ENCODE data around the gene AMH. TPM values are rescaled to one million over a fixed set of nuclear protein-coding genes. Genes with fewer than 3 reads are reported as not detected.
"Not testable (repeated sequence)": the region's sequence is repeated elsewhere in the genome, so short reads cannot be mapped to it uniquely, and the experiment has no call there.

The AMH gene
- total RNA-seq, 1 donor from 2014 or later: 5.9 TPM

GRCh38 chr19:2268480-2268830 lies 19.3 kb downstream of the AMH start:
- intact Hi-C loops (cut with micrococcal nuclease): no loop called here

- intact Hi-C loops (cut with micrococcal nuclease): loop anchor here (1.0 kb wide), 1 partner anchor 33 kb away; the partner anchor contains the start of genes PLEKHJ1 and SF3A2
Measured at GRCh38 chr19:2268861-2269243, 19.7 kb downstream of the AMH start.

GRCh38 chr19:2269244-2270156 lies 20.4 kb downstream of the AMH start:
- intact Hi-C loops (cut with micrococcal nuclease): loop anchor here (1.0 to 10.0 kb wide), 5 partner anchors 33 to 345 kb away; partner anchors contain the start of genes AP3D1, IZUMO4, MOB3A and PLEKHJ1

GRCh38 chr19:2270157-2270422 lies 21.0 kb downstream of the AMH start:
- intact Hi-C loops (cut with micrococcal nuclease): loop anchor here (5.0 to 10.0 kb wide), 4 partner anchors 118 to 345 kb away; partner anchors contain the start of genes AP3D1, IZUMO4 and MOB3A

DNA sequence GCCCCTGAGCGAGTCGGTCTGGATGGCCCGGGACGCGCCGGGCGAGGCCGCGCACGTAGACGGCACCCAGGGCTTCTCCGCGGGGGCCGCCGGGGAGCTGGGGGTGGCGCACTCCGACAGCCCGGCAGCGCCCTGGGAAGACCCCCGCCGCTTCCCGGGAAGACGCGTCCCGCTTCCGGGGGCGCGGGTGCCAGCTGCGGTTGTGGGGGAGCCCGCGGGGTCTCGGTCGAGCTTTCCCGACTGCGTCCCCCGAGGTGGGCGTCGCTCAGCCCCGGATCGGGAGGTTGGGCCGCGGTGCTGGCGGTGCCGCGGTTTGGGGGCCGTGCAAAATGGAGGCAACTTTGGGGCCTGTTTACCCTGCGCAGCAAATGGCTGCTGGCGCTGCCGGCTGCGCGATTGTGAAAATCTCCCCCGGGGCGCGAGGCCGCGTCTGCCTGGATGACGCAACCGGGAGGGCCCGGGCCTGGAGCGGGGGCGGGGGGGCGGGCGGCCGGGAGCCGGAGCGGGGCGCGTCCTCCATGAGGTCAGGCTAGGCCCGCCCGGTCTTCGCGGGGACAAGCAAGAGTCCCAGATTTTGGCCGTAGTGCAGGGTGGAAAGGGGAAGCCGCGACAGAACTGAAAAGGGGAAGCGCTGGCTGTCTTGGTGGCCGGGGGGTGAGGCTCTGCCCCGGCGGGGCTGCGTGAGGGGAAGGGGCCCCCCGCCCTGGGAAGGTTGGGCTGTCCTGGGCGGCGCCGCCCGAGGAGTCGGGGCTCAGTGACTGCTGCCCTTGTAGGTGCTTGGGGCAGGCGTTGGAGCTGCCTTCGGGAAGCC lies 21.5 kb downstream of the AMH start:
- intact Hi-C loops (cut with micrococcal nuclease): loop anchor here (5.0 to 10.0 kb wide), 4 partner anchors 118 to 344 kb away; partner anchors contain the start of genes AP3D1, IZUMO4 and MOB3A

GRCh38 chr19:2271234-2272103 lies 22.3 kb downstream of the AMH start:
- intact Hi-C loops (cut with micrococcal nuclease): loop anchor here (5.0 to 10.0 kb wide), 4 partner anchors 119 to 343 kb away; partner anchors contain the start of genes AP3D1, IZUMO4 and MOB3A

GRCh38 chr19:2273356-2274184 lies 24.4 kb downstream of the AMH start:
- intact Hi-C loops (cut with micrococcal nuclease): loop anchor here (1.0 to 10.0 kb wide), 5 partner anchors 37 to 341 kb away; partner anchors contain the start of genes AP3D1, IZUMO4, MOB3A and PLEKHJ1

- intact Hi-C loops (cut with micrococcal nuclease): loop anchor here (5.0 to 10.0 kb wide), 4 partner anchors 118 to 341 kb away; partner anchors contain the start of genes AP3D1, IZUMO4 and MOB3A
Measured at GRCh38 chr19:2274185-2274711, 25.1 kb downstream of the AMH start.

DNA sequence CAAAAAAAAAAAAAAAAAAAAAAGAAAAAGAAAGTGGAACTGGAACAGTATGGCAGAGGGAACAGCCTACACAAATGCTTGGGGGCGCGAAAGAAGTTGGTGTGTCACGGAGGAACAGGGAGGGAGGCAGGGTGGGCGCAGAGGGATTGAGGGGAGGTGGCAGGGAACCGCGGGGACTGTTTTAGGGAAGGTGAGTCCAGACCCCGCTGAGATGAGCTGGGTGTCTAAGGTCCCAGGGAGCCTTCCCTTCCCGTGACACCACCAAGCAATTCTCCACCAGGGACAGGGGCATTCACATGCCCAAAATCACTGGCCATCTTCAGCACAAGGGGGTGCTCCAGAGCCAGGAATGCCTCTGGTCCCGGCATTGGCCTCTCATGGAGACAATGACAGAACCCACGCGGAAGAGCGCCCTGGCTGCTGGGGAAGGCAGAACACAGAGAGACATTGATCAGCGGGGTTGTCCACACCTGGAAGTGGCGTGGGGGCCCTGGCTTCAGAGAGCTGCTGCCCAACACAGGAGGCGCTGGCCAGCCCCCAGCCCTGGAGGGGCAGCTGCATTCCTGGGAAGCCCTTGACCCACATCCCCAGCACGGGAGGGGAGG lies 25.9 kb downstream of the AMH start:
- intact Hi-C loops (cut with micrococcal nuclease): loop anchor here (5.0 to 10.0 kb wide), 4 partner anchors 117 to 340 kb away; partner anchors contain the start of genes AP3D1, IZUMO4 and MOB3A

DNA sequence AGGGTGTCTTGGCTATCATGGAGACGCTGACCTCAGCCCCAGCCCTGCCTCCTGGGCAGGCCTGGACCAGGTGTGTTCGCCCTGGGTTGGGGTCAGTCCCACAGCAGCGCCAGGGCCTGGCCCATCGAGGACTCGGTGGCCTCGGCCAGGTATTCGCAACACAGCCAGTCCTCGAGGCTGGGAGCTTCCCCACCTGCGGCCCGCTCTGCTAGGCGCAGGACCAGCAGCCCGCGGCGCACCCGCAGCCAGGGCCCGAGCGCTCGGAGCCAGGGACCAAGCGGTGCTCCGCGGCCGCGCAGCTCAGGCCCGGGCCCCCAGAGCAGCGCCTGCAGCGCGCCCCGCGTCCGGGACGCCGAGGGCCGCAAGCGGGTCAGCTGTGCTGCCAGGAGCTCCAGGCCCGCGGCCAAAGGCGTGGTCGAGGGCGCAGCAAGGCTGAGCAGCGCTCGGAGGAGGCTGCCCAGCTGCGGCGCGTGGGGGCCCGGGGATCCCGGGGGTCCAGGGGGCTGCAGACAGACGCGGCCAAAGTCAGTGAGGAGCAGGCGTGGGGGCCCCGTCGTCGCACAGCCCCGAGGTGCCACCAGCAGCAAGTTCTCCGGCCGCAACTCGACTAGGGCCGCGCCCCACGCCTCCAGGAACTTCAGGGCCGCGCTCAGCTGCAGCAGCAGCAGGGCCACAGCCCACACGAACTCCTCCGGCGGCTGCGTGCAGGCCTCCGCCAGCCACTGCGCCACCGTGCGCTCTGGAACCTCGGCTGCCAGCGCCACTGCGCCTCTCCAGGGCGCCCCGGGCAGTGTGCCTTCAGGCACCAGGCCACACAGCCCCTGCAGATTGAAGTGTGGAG lies 26.7 kb downstream of the AMH start:
- intact Hi-C loops (cut with micrococcal nuclease): loop anchor here (10.0 kb wide), 1 partner anchor 339 kb away; no protein-coding TSS in a partner anchor

DNA sequence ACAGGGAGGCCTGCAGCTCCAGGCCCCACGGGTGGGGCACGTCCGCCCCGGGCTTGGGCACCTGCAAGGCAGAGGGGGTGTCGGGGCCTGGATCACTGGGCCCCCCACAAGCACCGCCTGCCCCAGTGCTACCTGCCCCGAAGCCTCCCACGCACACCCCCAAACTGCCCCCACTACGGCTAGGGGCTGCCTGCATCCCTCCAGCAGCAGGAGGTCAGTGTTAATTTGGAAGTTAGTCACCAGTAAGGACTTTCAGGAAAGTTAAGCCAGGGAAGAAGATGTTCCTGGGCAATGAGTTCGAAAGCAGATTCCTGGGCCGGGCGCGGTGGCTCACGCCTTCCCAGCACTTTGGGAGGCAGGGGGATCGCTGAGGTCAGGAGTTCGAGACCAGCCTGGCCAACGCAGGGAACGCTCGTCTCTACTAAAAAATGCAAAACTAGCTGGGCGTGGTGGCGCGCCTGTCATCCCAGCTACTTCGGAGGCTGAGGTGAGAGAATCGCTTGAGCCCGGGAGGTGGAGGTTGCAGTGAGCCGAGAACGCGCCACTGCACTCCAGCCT lies 27.4 kb downstream of the AMH start:
- intact Hi-C loops (cut with micrococcal nuclease): loop anchor here (10.0 kb wide), 1 partner anchor 338 kb away; no protein-coding TSS in a partner anchor

DNA sequence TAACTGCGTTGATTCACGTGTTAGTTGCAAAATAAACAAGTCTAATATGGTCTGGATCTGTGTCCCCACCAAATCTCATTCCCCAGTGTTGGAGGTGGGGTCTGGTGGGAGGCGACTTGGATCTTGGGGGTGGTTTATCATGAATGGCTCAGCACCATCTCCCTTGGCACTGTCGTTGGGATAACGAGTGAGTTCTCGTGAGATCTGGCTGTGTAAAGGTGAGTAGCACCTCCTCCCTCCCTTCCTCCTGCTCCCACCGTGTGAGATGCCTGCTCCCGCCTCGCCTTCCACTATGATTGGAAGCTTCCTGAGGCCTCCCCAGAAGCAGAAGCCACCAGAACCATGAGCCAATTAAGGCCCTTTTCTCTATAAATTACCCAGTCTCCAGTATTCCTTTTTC lies 28.0 kb downstream of the AMH start:
- intact Hi-C loops (cut with micrococcal nuclease): loop anchor here (10.0 kb wide), 1 partner anchor 338 kb away; no protein-coding TSS in a partner anchor

DNA sequence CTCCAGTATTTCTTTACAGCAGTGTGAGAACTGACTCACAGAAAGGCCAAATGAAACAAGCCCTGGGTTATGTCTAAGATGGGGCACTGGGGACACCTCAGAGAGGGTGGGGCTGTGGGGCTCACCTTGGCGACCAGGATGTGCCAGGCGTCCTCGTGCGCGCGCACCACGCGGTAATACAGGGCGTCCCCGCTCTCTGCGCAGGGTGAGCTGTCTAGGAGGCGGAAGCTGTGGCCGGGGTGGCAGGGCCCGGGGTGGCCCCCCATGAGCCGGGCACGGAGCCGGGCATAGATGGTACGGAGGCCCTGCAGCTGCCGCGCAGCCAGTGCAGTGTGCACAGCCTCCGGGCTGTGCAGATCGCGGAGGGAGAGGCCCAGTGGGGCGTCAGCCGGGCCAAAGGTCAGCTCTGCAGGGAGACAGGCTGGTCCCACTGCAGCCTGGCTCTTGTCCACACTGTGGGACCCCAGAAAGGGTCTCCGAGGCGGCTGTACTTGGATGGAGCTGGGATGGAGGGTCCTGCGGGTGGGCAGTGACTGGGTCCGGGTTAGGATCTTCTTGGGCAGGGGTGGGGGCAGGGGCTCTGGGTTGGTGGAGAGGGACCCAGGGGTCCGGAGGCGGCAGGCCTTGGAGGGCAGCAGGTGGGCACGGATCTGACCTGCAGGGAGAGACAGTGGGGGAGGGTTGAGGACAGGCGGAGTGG lies 29.5 kb downstream of the AMH start:
- intact Hi-C loops (cut with micrococcal nuclease): loop anchor here (10.0 kb wide), 1 partner anchor 336 kb away; no protein-coding TSS in a partner anchor

- intact Hi-C loops (cut with micrococcal nuclease): no loop called here
Measured at GRCh38 chr19:2280633-2281264, 31.6 kb downstream of the AMH start.

- intact Hi-C loops (cut with micrococcal nuclease): not testable (repeated sequence)
Measured at GRCh38 chr19:2281265-2282061, 32.3 kb downstream of the AMH start.

Measured in T-helper 2 cell treated with Interferon-gamma antibody and Interleukin-4, amounts not matched to agents 100 ng/mL and 5 ng/mL, for 36 hours (primary cell).